Activated CD8-positive, alpha-beta memory T cell treated with anti-CD3 and anti-CD28 coated beads for 1 hour (primary cell): ENCODE measurements around the gene TGFBR1.
A peak's percentile ranks its signal among the peaks of the same experiment; 100 is the strongest.

Experiments
- DNase-seq, 2 donors: peaks; one replicate each; pipeline ENCODE4 v3.0.0-alpha.2; 2020; ENCODE audit warnings: low read depth in 1 of 2; ENCODE audit errors: extremely low read depth in 1 of 2

TGFBR1 gene

DNA sequence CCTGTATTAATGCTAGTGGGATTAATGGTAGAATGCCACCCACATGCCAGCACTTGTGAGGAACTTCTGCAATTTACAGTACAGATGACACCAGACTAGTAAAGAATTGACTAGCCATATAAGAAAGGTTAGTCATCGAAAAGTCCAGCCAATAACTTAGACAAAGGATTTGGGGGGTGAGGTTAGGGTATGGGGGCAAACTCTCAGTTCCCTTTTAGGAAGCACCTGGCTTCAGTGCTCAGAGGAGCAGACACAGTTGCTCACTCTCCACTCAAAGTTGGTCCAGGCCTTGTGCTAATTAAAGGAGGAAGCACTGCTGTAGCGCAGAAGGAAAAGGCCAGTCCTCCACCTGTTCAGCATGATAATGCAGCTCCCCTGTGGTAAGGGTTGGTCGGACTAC lies 25.2 kb downstream of the TGFBR1 start:
- DNase-seq, result no peak

DNA sequence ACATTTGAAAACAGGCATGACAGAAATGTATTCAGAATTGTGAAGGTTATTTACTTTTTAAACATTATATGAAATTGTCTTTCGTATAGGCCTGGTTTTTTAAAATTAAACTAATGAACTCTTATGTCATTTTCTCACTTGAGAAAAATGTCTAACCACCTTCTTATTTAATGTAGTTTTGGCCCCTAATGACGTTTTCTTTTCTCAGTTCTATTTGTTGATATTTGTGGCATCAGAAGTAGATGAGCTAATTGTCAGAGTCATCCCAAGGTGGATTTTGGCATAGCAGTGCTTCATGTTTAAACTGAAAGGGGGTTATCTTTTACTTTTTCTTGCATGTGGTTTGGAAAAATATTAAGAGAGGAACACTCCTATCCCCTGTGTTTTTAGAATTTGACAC lies 28.2 kb downstream of the TGFBR1 start:
- DNase-seq, result no peak

DNA sequence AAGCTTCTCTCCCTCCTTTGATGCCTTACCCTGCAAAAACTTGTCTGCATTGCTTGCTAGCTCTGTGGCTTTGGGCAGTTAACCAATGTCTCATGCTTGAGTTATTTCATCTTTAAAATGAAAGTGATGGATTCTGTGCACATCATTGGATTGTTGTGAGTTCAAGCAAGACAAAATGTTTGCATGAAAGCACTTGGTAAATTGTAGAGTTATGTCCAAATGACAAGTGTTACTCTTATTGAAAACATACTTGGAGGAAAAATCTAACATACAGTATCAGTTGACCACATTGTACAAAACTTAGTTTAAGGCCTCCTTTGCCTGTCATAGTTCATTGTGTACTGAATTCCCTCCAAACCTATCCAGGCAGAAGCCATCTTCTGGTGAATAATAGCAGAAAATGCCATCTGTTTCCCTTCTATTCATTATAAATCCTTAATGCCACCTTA lies 30.0 kb downstream of the TGFBR1 start:
- no peak for DNase-seq

DNA sequence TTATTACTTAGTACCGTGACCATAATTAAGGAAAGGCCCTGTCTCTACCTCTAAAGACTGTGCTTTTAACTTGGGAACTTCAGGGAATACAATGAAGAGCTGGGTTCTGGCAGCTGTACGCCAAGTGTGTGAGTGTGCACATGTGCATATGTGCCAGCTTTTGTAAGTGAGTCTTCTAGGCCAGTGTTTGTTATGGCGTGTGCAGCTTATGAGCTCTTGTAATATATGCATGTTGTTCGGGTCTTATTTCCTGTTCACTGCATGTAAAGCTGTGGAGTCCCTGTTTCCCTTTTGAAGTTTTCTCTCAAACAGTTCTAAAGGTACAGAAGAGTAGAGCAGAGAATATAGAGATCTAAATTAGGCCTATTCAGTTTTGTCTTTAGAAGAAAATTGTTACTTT lies 30.5 kb downstream of the TGFBR1 start:
- no peak for DNase-seq

DNA sequence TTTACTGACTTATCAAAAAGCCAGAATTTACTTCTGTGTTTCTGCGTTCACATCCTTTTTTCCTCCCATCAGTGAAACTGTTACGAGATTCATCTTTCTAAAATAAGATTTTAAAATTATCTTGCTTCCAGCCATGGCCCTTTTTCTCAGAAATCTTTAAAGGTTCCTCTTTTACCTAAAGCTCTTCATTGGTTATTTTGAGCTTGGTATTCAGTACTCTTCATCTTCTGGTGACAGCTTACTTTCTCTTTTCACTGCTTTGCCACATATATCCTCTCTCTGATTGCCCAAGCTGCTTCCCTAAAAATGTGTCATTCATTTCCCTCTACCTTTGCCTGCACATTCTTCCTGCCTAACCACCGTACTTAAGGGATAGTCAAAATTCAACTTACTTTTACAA lies 32.3 kb downstream of the TGFBR1 start:
- no peak for DNase-seq

DNA sequence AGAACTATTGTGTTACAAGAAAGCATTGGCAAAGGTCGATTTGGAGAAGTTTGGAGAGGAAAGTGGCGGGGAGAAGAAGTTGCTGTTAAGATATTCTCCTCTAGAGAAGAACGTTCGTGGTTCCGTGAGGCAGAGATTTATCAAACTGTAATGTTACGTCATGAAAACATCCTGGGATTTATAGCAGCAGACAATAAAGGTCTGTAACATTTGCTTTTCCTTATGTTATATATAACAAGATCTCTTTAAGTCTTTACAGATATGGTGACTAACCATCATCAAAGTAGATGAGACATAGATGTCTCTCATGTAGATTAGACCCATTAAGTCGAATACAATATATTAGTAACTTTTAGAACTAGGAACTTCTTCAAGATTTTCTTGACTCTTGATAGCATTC lies 33.0 kb downstream of the TGFBR1 start:
- DNase-seq, result no peak

DNA sequence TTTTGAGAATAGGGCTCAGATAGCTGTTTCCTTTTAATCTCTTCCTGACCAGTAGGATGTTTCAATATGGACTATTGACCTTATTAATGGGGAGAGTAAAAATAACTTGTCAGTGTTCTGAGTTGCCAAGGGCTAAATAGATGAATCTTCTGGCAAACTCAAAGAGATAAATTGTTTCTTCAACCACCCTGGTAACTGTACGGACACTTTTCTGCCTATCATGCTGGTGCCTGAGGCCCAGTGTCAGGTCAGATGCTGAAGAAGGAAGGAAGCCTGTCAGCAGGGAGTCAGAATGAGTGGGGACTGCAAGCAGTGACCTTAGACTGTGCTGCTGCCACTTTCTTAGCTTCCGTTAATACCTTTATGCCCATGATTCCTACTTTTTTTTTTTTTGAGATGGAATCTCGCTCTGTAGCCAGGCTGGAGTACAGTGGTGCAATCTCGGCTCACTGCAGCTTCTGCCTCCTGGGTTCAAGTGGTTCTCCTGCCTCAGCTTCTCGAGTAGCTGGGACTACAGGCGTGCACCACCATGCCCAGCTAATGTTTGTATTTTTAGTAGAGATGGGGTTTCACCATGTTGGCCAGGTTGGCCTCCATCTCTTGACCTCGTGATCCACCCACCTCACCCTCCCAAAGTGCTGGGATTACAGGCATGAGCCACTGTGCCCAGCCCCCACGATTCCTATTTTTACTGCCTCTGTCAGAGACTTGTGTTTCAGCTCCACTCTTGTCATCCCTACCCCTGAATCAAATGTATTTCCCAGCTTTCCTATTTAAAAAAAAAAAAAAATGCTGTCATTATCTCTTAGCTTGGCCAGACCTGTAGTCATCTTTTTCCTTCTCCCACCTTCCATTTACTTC lies 33.7 kb downstream of the TGFBR1 start:
- no peak for DNase-seq

DNA sequence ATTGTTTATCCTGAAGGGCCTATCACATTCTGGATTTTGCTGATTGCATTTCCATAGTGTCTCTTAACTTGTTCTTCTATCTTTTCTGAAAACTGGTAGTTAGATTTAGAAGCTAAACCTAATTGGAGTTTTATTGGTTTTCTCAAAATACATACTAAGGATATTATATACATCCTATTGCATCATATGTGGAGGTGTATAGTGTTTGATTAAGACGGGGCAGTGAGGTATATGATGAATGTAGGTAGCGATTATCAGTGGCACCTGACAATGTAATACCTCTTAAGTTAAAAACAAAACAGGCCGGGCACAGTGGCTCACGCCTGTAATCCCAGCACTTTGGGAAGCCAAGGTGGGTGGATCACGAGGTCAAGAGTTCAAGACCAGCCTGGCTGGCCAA lies 35.0 kb downstream of the TGFBR1 start:
- no peak for DNase-seq

DNA sequence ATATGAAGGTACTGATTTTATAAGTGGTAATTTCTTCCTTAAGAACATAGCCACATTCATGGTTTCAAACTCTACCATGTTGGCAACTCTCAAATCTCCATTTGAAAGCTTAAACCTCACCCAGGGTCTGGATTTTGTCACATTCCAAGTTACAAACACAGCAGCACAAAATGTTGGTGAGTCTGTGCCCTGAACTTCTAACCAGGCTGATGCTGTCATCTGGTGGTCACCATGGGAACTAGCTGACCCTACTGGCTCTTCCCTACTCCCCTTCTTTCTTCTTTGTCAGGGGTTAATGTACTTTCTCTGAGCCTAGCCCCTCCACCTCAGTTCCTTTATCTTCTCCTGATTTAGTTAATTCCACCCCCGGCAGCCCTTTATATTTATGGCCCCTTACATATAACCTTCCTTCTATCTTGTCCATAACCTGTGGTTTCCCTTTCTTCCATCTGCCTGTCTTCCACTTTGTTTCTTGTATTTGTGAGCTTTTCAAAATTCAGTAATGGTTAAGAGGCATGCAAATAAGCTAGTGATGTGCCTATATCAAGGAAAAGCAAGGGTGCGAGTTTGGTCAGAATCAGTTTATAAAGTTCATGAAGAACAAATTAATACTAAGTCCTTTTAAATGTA lies 35.9 kb downstream of the TGFBR1 start:
- peak; percentile 3 to 23 for DNase-seq

DNA sequence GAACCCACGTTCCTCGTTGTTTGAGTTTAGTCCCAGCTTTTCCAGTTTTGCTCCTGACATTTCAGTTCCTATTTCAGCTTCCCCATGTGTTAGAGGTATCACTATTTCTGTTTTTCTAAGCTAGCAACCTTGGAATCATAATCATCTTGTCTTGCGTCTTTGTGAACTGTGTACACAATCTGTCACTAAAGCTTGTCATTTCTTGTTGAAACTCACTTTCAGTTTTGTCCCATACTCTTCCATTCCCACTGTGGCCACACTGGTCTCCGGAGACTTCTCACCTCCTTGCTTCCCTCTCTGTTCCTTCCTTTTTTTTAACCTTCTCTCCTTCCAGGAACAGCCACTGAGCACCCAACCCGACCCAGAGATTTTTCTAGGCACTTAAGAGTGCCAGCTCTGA lies 36.9 kb downstream of the TGFBR1 start:
- no peak for DNase-seq

DNA sequence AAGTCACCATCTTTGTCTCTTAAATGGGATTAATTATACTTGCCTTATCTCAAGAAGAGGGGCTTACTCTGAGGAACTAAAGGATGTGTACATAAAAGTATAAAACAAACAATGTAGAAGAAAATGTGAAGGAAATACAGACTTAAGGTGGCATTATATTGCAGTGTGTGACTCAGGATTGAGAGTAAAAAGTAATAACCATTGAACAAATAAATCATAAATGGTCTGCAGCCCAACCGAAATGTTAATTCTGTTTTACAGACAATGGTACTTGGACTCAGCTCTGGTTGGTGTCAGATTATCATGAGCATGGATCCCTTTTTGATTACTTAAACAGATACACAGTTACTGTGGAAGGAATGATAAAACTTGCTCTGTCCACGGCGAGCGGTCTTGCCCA lies 37.4 kb downstream of the TGFBR1 start:
- no peak for DNase-seq

DNA sequence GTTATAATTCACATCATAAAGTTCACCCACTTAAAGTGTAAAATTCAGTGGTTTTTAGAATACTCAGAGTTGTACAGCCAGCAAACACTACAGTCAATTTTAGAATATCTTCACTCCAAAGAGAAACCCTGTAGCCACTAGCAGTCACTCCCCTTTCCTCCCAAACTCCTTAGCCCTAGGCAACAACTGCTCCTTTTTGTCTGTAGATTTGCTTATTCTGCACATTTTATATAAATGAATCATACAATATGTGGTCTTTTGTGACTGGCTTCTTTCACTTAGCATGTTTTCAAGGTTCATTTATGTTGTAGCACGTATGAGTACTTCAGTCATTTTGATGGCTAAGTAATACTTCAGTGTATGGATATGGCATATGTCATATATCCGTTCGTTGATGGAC lies 38.7 kb downstream of the TGFBR1 start:
- DNase-seq, result no peak

DNA sequence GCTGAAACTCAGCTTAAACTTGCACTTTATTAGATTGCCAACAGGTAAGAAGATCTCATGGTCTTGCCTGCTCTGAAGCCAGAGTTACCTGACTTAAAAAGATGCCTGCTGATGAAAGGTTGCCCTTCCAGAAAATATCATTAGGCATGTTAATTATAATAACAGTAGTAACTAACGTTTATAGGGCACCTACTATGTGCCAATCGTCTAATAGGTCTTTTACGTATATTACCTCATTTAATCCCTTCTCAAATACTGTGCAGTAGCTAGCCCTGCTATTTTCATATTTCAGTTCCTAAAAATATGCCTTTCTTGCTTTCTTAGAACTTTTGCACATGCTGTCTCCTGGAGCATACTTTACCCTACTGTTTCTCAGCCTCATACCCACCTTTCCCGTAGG lies 40.1 kb downstream of the TGFBR1 start:
- no peak for DNase-seq

DNA sequence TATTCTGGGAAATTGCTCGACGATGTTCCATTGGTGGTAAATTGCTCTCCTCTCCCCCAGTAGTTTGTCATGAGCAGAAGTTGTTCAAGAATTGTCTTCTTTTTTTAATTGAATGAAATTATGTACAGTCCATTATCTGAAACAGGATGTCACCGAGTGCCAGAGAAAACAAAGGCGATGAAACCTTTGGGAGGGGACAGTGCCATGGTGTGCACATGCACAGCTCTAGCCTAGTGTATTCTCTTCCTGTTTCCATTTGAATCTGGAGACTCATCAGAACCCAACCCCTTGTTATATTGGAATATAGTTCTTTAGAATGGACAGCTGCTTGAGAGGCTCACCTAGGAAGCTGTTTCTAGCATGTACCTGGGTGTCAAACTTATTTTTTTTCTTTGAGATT lies 41.7 kb downstream of the TGFBR1 start:
- DNase-seq, result no peak

DNA sequence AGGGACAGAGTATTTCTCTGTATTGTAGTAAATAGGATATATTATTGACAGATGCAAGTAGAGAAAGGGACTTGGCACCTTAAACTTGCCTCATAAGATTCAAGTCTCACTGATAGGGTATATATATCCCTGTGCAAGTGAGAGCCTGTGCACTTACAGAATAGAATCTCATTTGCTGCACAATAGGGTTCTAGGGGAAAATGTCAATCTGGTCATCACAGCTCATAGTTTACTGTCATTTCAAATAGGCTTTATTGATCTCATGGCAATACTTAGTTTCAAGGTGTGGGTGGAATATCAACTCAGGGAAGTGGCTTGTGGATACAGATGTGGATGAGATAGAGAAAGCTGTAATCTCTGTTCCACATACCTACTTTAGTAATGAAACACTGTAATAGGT lies 42.3 kb downstream of the TGFBR1 start:
- DNase-seq, result no peak

DNA sequence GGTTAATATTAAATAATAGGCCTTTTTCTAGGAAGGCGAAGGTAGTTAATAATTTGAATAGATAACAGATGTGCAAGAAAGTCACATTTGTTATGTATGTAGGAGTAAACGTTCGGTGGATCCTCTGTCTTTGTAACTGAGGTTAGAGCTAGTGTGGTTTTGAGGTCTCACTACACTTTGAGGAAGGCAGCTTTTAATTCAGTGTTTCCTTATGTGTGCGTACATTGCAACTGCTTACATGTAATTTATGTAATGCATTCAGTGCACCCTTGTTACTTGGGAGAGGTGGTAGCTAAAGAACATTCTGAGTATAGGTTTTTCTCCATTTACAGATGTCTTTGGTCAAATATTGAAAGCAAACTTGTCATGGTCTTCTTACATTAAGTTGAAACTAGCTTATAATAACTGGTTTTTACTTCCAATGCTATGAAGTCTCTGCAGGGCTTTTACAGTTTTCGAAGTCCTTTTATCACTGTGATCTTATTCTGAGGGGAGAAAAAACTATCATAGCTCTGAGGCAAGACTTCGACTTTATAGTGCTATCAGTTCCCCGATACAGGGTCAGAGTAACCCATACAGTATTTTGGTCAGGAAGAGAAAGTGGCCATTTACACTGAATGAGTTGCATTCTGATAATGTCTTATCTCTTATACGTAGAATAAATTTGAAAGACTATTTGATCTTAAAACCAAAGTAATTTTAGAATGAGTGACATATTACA lies 45.7 kb downstream of the TGFBR1 start:
- no peak for DNase-seq

DNA sequence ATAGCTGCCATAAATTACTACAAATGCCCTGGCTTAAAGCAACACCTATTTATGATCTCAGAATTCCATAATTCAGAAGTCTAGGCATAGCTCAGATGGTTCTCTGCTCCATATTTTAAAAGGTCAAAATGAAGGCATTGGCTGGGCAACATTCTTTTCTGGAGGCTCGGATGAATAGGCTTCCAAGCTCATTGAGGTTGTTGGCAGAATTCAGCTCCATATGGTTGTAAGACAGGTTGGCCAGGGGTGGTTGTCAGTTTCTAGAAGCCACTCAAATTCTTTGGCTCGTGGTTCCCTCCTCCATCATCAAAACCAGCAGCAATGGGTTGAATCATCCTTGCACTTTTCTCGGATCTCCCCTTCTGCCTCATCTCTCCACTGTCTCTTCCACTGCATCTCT lies 49.4 kb downstream of the TGFBR1 start:
- DNase-seq, result no peak

DNA sequence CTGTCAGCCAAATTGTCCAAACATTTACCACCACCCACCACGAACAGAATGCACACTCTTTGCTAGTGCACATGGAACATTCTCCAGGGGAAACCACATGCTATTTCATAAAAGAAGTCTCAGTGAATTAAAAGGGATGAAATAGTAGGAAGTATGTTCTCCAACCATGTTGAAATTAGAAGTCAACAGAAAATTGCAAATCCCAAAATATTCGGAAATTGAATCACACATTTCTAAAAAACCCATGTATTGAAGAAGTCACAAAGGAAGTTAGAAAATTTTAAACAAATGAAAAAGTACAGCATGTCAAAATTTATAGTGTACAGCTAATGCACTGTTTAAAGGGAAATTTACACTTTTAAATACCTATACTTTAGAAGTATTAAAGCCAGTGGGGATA lies 50.8 kb downstream of the TGFBR1 start:
- DNase-seq, result no peak

DNA sequence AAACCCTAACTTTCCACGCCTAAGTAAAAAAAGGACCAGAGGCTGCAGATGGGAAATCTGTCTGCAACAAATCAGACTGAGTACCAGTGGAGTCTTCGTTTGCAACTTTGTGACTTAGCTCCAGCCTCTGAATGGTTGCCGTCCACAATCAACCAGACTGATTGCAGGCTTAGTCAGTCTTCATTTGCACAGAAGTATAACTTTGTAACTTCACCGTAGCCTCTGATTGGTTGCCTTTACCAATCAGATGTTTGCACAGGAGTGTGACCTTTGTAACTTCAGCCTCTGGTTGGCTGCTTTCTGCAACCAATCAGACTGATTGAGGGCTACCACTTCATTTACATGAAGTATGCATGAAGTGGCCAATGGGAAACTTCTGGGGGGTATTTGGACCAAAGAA lies 53.7 kb downstream of the TGFBR1 start:
- no peak for DNase-seq

DNA sequence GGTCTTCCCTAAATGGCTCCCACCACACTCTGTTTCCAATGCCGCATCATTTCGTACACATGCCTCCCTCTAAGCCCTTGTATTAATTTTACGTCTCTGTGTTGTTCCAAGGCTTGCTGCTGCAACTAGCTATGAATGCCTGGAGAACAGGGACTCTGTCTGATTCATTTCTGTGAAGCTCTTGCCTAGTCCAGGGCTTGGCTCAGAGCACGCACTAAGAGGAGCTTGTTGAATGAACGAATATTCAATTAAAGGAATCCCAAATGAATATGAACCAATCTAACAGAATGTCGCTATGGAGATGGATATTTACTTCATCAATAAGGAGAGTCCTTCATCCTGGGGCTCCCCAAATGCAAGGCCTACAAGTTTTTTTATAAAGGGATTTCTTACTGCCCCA lies 55.3 kb downstream of the TGFBR1 start:
- DNase-seq, result no peak

DNA sequence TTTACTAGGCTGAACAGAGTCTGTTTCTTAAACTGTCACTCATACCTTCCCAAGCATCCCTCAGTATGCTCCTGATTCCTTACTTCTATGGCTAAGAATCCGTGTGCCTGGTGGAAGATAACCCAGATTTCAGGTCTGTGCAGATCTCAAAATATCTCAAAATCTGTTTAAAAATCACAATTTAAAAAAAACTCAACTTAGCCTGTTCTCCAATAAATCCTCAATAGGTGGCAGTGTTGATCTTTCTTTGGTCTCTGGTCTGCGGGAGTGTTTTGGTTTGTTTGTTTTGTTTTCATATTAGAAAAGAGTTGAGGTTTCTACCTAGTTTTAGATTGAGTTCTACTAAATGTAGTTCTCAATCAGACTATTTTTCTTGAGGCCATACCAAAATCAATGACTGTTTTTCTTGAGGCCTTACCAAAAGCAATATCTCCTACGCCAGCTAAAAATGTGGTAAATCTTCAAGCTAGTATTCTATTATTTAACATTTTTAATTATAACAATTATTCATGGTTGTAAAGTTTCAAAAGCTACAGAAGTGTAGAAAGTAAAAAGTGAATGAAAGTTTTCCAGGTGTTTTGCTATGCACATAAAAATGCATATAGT lies 57.9 kb downstream of the TGFBR1 start:
- no peak for DNase-seq

DNA sequence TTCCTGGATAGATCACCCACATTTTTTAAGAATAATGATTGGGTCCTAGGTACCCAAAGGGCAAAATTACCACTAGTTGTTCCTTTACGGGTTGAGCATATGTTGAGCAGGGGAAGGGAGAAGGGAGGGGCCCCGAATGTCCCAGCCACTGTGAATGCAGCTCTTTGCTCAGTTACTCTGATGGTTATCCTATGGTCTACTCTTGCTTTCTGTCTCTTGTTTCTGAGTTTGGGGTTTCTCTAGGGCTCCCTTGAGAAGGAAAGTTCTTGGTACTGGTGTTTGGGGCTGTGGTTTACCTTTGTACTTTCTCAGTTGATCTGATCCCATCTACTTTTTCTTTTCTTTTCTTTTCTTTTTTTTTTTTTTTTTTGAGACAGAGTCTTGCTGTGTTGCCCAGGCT lies 61.2 kb downstream of the TGFBR1 start:
- DNase-seq, result no peak
